Natural killer cell (primary cell): Measurements from ENCODE around the gene MRPS25. TPM values are rescaled to one million over a fixed set of nuclear protein-coding genes. Genes with fewer than 3 reads are reported as not detected.

Experiments used
- ATAC-seq, 3 donors: fragments of 150-1000 bp in 2 of 3; fragments of 200-7000 bp in 1 of 3; cut with Tn5 transposase; 1 replicate in 1 of 3; 2 replicates in 2 of 3; pipeline ENCODE4 v1.10.0; 2021; ENCODE audit warnings: mild to moderate bottlenecking in 2 of 3, moderate library complexity in 2 of 3
- DNase-seq, 2 donors: peaks; one replicate each; pipeline versions ENCODE4 v3.0.0 to v3.0.0-alpha.2; 2013 to 2021; ENCODE audit warnings: mixed read lengths in 1 of 2
- H3K27ac ChIP-seq: one replicate; pipeline ENCODE4 v1.5.1; 2013; ENCODE audit warnings: mild to moderate bottlenecking, low read length
- H3K27me3 ChIP-seq: one replicate; pipeline ENCODE4 v1.6.1; 2013; ENCODE audit warnings: low read length; ENCODE audit not compliant: control insufficient read depth, insufficient read depth
- H3K36me3 ChIP-seq: one replicate; pipeline ENCODE4 v1.6.1; 2013; ENCODE audit warnings: low read length; ENCODE audit not compliant: control insufficient read depth, insufficient read depth
- H3K4me1 ChIP-seq: one replicate; pipeline ENCODE4 v1.6.1; 2013; ENCODE audit warnings: low read length; ENCODE audit not compliant: control insufficient read depth, insufficient read depth
- H3K4me3 ChIP-seq: one replicate; pipeline ENCODE4 v1.5.1; 2013; ENCODE audit warnings: low read length
- H3K9me3 ChIP-seq: one replicate; pipeline ENCODE4 v1.6.1; 2013; ENCODE audit warnings: low read length; ENCODE audit not compliant: control insufficient read depth, insufficient read depth
- H3K27ac Mint-ChIP-seq, 2 donors: one replicate each; pipeline ENCODE4 v1.8.0; 2022; ENCODE audit warnings: mild to moderate bottlenecking in 2 of 2, mixed read lengths in 2 of 2, moderate library complexity in 1 of 2
- H3K27me3 Mint-ChIP-seq, 2 donors: one replicate each; pipeline ENCODE4 v1.8.0; 2022; ENCODE audit warnings: low read depth in 2 of 2, mixed read lengths in 2 of 2
- H3K36me3 Mint-ChIP-seq: one replicate; pipeline ENCODE4 v1.8.0; 2022; ENCODE audit warnings: mixed read lengths
- H3K4me1 Mint-ChIP-seq, 2 donors: one replicate each; pipeline ENCODE4 v1.8.0; 2022; ENCODE audit warnings: mixed read lengths in 2 of 2
- H3K4me3 Mint-ChIP-seq: one replicate; pipeline ENCODE4 v1.8.0; 2022; ENCODE audit warnings: mild to moderate bottlenecking, moderate library complexity, mixed read lengths
- H3K9me3 Mint-ChIP-seq, 2 donors: one replicate each; pipeline ENCODE4 v1.8.0; 2022; ENCODE audit warnings: mixed read lengths in 2 of 2
- WGBS: methylation state at CpG from one replicate; pipeline ENCODE4 v1.1.7; 2013; ENCODE audit warnings: missing lambda C conversion rate; ENCODE audit not compliant: insufficient coverage; 5-methylcytosine and 5-hydroxymethylcytosine counted together
- intact Hi-C: fragments of 100-400 bp; cut with micrococcal nuclease; formaldehyde crosslinking; loops from one replicate; pipeline ENCODE4 v1.14.2; 2022
- total RNA-seq, 4 donors: library from RNA; stranded (reverse); fragments of 120-200 nt in 1 of 4; gene quantifications; one replicate each; pipeline versions ENCODE4 v1.2.3 to v1.2.4, GENCODE V29; 2013 to 2022
- TF ChIP-seq, protein P1 (sequence below): fragments of 200-600 bp; IDR thresholded peaks from one replicate; pipeline ENCODE4 v1.8.0; 2022; ENCODE audit warnings: antibody characterized with exemption

MRPS25 gene
- total RNA-seq, 3 donors from 2014 or later (not counting 1 experiment from before 2014, with no cell fraction given), result 32.3 to 41.4 (median 41.4) TPM

DNA sequence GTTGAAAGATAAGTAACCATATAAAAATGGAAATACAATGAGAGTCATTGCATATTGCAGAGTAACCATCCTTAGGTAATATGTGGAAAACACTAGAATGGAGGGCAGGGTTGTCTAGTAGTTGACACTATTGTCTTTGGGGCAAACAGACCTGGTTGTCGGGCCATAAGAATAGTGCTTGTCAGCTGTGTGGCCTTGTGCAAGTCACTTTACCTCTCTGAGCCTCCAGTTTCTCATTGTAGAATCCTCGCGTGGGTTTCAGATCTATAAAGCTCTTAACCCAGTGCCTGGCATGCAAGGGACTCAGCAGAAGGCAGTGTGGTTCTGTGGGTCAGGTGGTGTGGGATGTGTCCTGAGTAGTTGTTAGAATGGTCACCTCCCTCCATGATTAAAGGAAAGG lies 32.0 kb downstream of the MRPS25 start:
- TF ChIP-seq, protein P1, sequence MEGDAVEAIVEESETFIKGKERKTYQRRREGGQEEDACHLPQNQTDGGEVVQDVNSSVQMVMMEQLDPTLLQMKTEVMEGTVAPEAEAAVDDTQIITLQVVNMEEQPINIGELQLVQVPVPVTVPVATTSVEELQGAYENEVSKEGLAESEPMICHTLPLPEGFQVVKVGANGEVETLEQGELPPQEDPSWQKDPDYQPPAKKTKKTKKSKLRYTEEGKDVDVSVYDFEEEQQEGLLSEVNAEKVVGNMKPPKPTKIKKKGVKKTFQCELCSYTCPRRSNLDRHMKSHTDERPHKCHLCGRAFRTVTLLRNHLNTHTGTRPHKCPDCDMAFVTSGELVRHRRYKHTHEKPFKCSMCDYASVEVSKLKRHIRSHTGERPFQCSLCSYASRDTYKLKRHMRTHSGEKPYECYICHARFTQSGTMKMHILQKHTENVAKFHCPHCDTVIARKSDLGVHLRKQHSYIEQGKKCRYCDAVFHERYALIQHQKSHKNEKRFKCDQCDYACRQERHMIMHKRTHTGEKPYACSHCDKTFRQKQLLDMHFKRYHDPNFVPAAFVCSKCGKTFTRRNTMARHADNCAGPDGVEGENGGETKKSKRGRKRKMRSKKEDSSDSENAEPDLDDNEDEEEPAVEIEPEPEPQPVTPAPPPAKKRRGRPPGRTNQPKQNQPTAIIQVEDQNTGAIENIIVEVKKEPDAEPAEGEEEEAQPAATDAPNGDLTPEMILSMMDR, result no peak
- 89% methylated on average over 3 of the region's 3 CpGs for WGBS
- Mint-ChIP-seq H3K36me3 (peaks cover 6% of the 10 kb centered on the region), H3K27me3 (no peaks in the 10 kb centered on the region), H3K4me1 (no peaks in the 10 kb centered on the region), H3K4me3 (no peak overlapping the region), H3K27ac (no peak overlapping the region), H3K9me3 (no peaks in the 10 kb centered on the region)
- peaks cover 73% of the 10 kb centered on the region for H3K36me3 ChIP-seq
- ATAC-seq (no peak), DNase-seq (no peak)
- H3K9me3 ChIP-seq, result no peaks in the 10 kb centered on the region
- H3K27ac ChIP-seq, result no peak overlapping the region
- H3K27me3 ChIP-seq, result no peaks in the 10 kb centered on the region
- intact Hi-C loops, result no loop called here
- H3K4me1 ChIP-seq, result no peaks in the 10 kb centered on the region
- no peak overlapping the region for H3K4me3 ChIP-seq

DNA sequence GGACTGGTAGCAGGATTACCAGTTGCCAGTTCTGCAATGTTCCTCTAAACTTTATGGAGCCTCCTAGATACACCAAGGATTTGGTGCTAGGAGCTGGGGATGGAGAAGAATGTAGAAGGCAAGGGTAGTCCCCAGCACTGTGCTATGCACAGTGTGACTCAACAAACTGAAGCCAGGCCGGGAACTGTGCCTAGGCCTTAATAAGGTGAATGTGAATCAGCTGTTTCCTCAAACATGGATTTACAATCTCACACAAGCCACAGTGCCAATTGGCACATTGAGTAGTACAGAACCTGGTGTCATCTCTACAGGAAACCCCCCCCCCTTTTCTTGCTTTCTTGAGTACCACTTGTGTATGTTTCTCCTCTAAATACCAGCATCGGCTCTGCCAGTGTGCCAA lies 32.5 kb downstream of the MRPS25 start:
- H3K4me3 Mint-ChIP-seq, result no peak overlapping the region
- H3K27ac Mint-ChIP-seq, result no peak overlapping the region
- WGBS, result 100% methylated on average over 2 of the region's 2 CpGs
- TF ChIP-seq, protein P1, result no peak
- H3K36me3 Mint-ChIP-seq, result peaks cover 11% of the 10 kb centered on the region
- no peak overlapping the region for H3K27ac ChIP-seq
- intact Hi-C loops, result no loop called here
- H3K27me3 Mint-ChIP-seq, result no peaks in the 10 kb centered on the region
- no peak for DNase-seq
- ATAC-seq, result no peak
- H3K4me1 ChIP-seq, result no peaks in the 10 kb centered on the region
- no peak overlapping the region for H3K4me3 ChIP-seq
- no peaks in the 10 kb centered on the region for H3K27me3 ChIP-seq
- H3K9me3 Mint-ChIP-seq, result no peaks in the 10 kb centered on the region
- peaks cover 70% of the 10 kb centered on the region for H3K36me3 ChIP-seq
- H3K4me1 Mint-ChIP-seq, result no peaks in the 10 kb centered on the region
- no peaks in the 10 kb centered on the region for H3K9me3 ChIP-seq

DNA sequence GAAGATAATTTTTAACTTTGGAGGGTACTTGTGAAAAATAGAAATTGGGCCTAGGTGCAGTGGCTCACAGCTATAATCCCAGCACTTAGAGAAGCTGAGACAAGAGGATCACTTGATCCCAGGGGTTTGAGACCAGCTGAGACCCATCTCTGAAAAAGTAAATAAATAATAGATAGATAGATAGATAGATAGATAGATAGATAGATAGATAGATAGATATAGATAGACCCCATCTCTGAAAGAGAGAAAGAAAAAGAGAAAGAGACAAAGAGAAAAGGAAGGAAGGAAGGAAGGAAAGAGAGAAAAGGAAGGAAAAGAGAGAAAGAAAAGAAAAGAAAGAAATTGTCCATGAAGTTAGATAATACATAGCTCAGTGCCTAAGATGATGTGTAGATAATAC lies 35.5 kb downstream of the MRPS25 start:
- no peak overlapping the region for H3K4me3 Mint-ChIP-seq
- intact Hi-C loops, result no loop called here
- no peaks in the 10 kb centered on the region for H3K9me3 Mint-ChIP-seq
- Histone ChIP-seq H3K4me3 (no peak overlapping the region), H3K36me3 (peaks cover 68% of the 10 kb centered on the region), H3K27me3 (no peaks in the 10 kb centered on the region), H3K9me3 (no peaks in the 10 kb centered on the region), H3K4me1 (no peaks in the 10 kb centered on the region), H3K27ac (no peak overlapping the region)
- H3K27ac Mint-ChIP-seq, result no peak overlapping the region
- TF ChIP-seq, protein P1, result no peak
- H3K27me3 Mint-ChIP-seq, result no peaks in the 10 kb centered on the region
- H3K36me3 Mint-ChIP-seq, result peaks cover 17% of the 10 kb centered on the region
- H3K4me1 Mint-ChIP-seq, result no peaks in the 10 kb centered on the region
- no peak for DNase-seq
- ATAC-seq, result no peak

DNA sequence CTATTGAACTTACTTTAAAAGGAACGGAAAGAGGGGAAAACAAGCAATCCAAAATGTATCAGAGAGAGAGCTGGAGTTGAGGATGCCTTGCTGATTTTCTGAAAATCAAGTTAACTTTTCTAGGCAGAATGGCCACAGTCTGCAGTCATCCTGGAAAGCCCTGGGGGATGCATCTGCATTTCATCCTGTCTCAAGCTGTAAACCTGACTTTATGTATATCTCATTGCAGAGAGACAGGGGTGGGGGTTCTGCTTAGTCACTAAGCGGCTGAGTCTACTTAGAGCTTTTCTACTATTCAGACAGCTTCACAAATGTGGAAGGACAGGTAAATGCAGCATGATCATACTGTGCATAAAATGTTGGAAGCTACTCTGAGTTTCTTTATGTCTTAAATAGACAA lies 41.4 kb downstream of the MRPS25 start:
- 100% methylated on average over 2 of the region's 2 CpGs for WGBS
- no peak for ATAC-seq
- Histone ChIP-seq H3K9me3 (no peaks in the 10 kb centered on the region), H3K27ac (no peak overlapping the region), H3K4me1 (no peaks in the 10 kb centered on the region), H3K27me3 (no peaks in the 10 kb centered on the region), H3K36me3 (peaks cover 76% of the 10 kb centered on the region), H3K4me3 (no peak overlapping the region)
- Mint-ChIP-seq H3K27ac (peak overlapping the region in 1 of 2 donors; percentile 6), H3K27me3 (no peaks in the 10 kb centered on the region), H3K4me3 (no peak overlapping the region), H3K9me3 (no peaks in the 10 kb centered on the region), H3K4me1 (no peaks in the 10 kb centered on the region), H3K36me3 (peaks cover 26% of the 10 kb centered on the region)
- intact Hi-C loops, result no loop called here
- DNase-seq, result no peak
- TF ChIP-seq, protein P1, result no peak
